ENCODE data around the gene KCTD3.

DNA sequence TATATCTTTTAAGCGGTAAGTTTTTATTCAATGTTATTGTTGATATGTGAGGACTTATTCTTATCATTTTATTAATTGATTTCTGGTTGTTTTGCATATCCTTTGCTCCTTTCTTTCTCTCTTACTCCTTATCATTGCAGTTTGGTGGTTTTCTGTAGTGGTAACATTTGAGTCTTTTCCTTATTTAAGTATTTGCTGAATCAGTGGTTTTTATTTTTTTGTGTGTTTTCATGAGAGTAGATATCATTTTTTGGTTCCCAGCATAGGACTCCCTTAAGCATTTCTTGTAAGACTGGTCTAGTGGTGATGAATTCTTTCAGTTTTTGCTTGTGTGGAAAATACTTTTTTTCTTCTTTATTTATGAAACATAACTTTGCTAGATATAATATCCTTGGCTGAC, 12.2 kb upstream of the KCTD3 start:
- TF ChIP-seq EZH2 (IDR thresholded peaks at IDR 0.05) (no peak), SP1 (IDR thresholded peaks at IDR 0.05; ENCODE audit: low read depth) (no peak), EZH2phosphoT487 (IDR thresholded peaks at IDR 0.05; ENCODE audit: borderline replicate concordance) (no peak), POLR2A (IDR thresholded peaks at IDR 0.05; ENCODE audit: borderline replicate concordance, extremely low read depth, insufficient read depth, insufficient read length) (no peak), POLR2AphosphoS5 (IDR thresholded peaks at IDR 0.05; ENCODE audit: low read depth, low read length) (no peak), ZFX (IDR thresholded peaks at IDR 0.05) (no peak), RAD21 (IDR thresholded peaks at IDR 0.05; ENCODE audit: low read depth) (no peak), FOSL1 (IDR thresholded peaks at IDR 0.05; ENCODE audit: low read depth) (no peak), SIN3A (IDR thresholded peaks at IDR 0.05; ENCODE audit: low read depth) (no peak), YY1 (IDR thresholded peaks at IDR 0.05; ENCODE audit: extremely low read depth, insufficient replicate concordance, low read depth, low read length) (no peak)
- TF ChIP-seq, protein P1, sequence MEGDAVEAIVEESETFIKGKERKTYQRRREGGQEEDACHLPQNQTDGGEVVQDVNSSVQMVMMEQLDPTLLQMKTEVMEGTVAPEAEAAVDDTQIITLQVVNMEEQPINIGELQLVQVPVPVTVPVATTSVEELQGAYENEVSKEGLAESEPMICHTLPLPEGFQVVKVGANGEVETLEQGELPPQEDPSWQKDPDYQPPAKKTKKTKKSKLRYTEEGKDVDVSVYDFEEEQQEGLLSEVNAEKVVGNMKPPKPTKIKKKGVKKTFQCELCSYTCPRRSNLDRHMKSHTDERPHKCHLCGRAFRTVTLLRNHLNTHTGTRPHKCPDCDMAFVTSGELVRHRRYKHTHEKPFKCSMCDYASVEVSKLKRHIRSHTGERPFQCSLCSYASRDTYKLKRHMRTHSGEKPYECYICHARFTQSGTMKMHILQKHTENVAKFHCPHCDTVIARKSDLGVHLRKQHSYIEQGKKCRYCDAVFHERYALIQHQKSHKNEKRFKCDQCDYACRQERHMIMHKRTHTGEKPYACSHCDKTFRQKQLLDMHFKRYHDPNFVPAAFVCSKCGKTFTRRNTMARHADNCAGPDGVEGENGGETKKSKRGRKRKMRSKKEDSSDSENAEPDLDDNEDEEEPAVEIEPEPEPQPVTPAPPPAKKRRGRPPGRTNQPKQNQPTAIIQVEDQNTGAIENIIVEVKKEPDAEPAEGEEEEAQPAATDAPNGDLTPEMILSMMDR (IDR thresholded peaks at IDR 0.05 in 2 of 3, conservative IDR thresholded peaks at IDR 0.05 in 1 of 3; ENCODE audit: borderline replicate concordance in 1 of 3, insufficient read depth in 1 of 3, low read depth in 2 of 3, low read length in 2 of 3): no peak
- TF ChIP-seq, protein P2, sequence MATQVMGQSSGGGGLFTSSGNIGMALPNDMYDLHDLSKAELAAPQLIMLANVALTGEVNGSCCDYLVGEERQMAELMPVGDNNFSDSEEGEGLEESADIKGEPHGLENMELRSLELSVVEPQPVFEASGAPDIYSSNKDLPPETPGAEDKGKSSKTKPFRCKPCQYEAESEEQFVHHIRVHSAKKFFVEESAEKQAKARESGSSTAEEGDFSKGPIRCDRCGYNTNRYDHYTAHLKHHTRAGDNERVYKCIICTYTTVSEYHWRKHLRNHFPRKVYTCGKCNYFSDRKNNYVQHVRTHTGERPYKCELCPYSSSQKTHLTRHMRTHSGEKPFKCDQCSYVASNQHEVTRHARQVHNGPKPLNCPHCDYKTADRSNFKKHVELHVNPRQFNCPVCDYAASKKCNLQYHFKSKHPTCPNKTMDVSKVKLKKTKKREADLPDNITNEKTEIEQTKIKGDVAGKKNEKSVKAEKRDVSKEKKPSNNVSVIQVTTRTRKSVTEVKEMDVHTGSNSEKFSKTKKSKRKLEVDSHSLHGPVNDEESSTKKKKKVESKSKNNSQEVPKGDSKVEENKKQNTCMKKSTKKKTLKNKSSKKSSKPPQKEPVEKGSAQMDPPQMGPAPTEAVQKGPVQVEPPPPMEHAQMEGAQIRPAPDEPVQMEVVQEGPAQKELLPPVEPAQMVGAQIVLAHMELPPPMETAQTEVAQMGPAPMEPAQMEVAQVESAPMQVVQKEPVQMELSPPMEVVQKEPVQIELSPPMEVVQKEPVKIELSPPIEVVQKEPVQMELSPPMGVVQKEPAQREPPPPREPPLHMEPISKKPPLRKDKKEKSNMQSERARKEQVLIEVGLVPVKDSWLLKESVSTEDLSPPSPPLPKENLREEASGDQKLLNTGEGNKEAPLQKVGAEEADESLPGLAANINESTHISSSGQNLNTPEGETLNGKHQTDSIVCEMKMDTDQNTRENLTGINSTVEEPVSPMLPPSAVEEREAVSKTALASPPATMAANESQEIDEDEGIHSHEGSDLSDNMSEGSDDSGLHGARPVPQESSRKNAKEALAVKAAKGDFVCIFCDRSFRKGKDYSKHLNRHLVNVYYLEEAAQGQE (IDR thresholded peaks at IDR 0.05; ENCODE audit: low read depth): no peak
- TF ChIP-seq, protein P3, sequence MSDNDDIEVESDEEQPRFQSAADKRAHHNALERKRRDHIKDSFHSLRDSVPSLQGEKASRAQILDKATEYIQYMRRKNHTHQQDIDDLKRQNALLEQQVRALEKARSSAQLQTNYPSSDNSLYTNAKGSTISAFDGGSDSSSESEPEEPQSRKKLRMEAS (IDR thresholded peaks at IDR 0.05): no peak
